ENCODE data around the gene PIK3R6.

GRCh38 chr17:8872705-8873435 is 5.4 kb upstream of the PIK3R6 start:
- TF ChIP-seq CTCF (conservative IDR thresholded peaks at IDR 0.05; ENCODE audit: low read depth, low read length) (no peak), EZH2 (IDR thresholded peaks at IDR 0.05; ENCODE audit: low read length, unreplicated experiment) (no peak)

Data from PC-3 (cell line).